KMS-11 (cell line): ENCODE data around the gene DDX4.

ENCODE experiments used
- H2AFZ ChIP-seq: fragments of 200-600 bp; sonication (generic); 2 replicates; pipeline ENCODE4 v1.6.1; 2016; ENCODE audit warnings: antibody characterized with exemption, mixed run types, low read depth
- H3K27ac ChIP-seq: fragments of 200-600 bp; sonication (generic); 2 replicates; pipeline ENCODE4 v1.6.1; 2016; ENCODE audit warnings: mild to moderate bottlenecking, mixed run types
- H3K27me3 ChIP-seq: fragments of 200-600 bp; sonication (generic); 2 replicates; pipeline ENCODE4 v1.6.1; 2017; ENCODE audit warnings: mild to moderate bottlenecking, low read depth, mixed run types, moderate library complexity; ENCODE audit not compliant: insufficient read depth
- H3K36me3 ChIP-seq: fragments of 200-600 bp; sonication (generic); 2 replicates; pipeline ENCODE4 v1.6.1; 2017; ENCODE audit warnings: mild to moderate bottlenecking, mixed run types; ENCODE audit not compliant: insufficient read depth
- H3K4me1 ChIP-seq: fragments of 200-600 bp; sonication (generic); 2 replicates; pipeline ENCODE4 v1.6.1; 2016; ENCODE audit warnings: mild to moderate bottlenecking, low read depth, mixed run types; ENCODE audit not compliant: poor library complexity, severe bottlenecking
- H3K4me2 ChIP-seq: fragments of 200-600 bp; sonication (generic); 2 replicates; pipeline ENCODE4 v1.7.0; 2016; ENCODE audit warnings: mild to moderate bottlenecking, mixed run types
- H3K4me3 ChIP-seq: fragments of 200-600 bp; sonication (generic); IDR thresholded peaks from 2 replicates; pipeline ENCODE4 v1.6.1; 2017; ENCODE audit warnings: low read depth, low read length, mixed read lengths; ENCODE audit not compliant: insufficient read depth
- H3K79me2 ChIP-seq: fragments of 200-600 bp; sonication (generic); 2 replicates; pipeline ENCODE4 v1.6.1; 2016; ENCODE audit warnings: low read depth, mixed run types; ENCODE audit not compliant: insufficient read depth
- H3K9ac ChIP-seq: fragments of 200-600 bp; sonication (generic); 2 replicates; pipeline ENCODE4 v1.6.1; 2016; ENCODE audit warnings: mild to moderate bottlenecking, mixed run types
- H4K20me1 ChIP-seq: fragments of 200-600 bp; sonication (generic); 2 replicates; pipeline ENCODE4 v1.6.1; 2016; ENCODE audit warnings: mild to moderate bottlenecking, mixed run types; ENCODE audit not compliant: insufficient read depth
- TF ChIP-seq, protein P1 (sequence below): fragments of 200-600 bp; sonication (generic); conservative IDR thresholded peaks from 2 replicates; pipeline ENCODE4 v1.6.1; 2017; ENCODE audit warnings: low read depth, mild to moderate bottlenecking, antibody characterized with exemption, low read length, moderate library complexity, mixed read lengths

Gene DDX4

DNA sequence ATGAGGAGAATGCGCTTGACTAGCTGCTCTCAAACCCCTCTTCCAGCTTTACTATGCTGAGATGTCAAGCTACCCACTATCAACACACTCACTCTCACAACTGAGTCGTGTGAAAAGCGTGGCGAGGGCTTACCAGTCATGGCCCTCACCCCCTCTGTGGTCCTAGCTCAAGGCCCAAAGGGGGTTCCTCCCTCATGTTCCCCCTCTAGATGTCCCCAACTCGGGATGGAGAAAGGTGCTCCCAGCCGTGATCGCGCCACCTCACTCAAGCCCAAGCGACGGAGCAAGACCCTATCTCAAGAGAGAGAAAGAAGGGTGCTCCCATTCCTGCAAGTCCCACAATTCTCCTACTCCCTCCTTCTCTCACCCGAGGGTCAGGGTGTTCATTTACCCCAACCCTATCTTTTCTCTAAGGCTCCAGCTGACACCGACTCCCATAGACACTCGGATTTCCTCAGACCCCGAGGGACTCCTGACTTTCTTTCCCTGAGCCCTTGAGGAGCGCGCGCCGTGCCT is 26.3 kb upstream of the DDX4 start:
- H3K27ac ChIP-seq: peak overlapping the region; percentile 57; the same call in 1 of the 2 replicates
- no peaks in the 10 kb centered on the region for H3K36me3 ChIP-seq
- peak overlapping the region; percentile 82 for H3K9ac ChIP-seq
- peaks cover 10% of the 10 kb centered on the region; the same call in 1 of the 2 replicates for H3K79me2 ChIP-seq
- H3K4me1 ChIP-seq: peaks cover 14% of the 10 kb centered on the region
- TF ChIP-seq, protein P1, sequence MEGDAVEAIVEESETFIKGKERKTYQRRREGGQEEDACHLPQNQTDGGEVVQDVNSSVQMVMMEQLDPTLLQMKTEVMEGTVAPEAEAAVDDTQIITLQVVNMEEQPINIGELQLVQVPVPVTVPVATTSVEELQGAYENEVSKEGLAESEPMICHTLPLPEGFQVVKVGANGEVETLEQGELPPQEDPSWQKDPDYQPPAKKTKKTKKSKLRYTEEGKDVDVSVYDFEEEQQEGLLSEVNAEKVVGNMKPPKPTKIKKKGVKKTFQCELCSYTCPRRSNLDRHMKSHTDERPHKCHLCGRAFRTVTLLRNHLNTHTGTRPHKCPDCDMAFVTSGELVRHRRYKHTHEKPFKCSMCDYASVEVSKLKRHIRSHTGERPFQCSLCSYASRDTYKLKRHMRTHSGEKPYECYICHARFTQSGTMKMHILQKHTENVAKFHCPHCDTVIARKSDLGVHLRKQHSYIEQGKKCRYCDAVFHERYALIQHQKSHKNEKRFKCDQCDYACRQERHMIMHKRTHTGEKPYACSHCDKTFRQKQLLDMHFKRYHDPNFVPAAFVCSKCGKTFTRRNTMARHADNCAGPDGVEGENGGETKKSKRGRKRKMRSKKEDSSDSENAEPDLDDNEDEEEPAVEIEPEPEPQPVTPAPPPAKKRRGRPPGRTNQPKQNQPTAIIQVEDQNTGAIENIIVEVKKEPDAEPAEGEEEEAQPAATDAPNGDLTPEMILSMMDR: no peak
- H3K4me3 ChIP-seq: peak overlapping the region; percentile 46
- H3K27me3 ChIP-seq: no peaks in the 10 kb centered on the region
- H2AFZ ChIP-seq: peak overlapping the region; percentile 88
- no peaks in the 10 kb centered on the region for H4K20me1 ChIP-seq
- H3K4me2 ChIP-seq: peak overlapping the region; percentile 89

DNA sequence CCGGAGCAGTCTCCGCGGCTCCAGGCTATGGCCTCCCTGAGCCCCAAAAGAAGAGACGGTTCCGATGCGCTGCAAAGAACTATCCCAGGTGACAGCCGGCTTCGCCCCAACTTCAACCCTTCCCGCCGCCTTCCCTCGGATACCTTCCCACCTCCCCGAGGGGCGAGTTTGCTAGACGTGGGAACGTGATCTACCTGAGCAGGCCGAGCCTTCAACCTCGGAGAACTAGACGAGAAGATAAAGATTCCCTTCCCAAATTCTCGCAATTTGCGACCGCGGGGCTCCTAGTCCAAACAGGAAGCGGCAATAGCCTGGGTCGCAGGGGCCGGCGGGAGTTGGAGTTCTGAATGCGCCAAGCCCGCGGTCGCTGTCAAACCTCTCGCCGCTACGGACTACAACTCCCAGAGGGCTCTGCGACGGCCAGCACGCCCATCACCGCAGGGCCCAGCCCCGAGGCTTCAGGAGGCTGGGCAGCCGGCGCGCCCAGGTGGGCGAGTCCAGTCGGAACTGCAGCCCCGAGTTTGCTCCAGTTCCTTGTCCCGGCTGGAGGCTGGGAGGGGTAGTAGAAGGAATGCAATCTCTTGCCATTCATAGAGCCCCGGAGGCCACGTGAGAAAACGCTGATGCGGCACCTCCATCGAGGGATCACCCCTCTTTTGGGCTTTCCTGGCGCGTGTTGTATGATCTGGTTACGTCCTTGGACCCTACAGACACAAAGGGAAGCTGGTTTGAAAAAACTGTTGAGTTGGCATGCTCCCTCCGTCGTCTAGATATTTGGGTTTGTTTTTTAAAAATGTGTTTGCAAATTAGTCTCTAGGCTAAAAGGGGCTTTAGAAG is 25.6 kb upstream of the DDX4 start, which contains the start of gene SLC38A9:
Gene SLC38A9 (minus strand): TSS at position 302 of the 837 bp plus-strand sequence. CDS start 14,366 bp downstream, outside the sequence.
- Histone ChIP-seq H3K4me3 (peak within 1 kb of the TSS; percentile 46), H2AFZ (peak within 1 kb of the TSS; percentile 88), H3K36me3 (no peaks in the 10 kb centered on the region), H4K20me1 (no peaks in the 10 kb centered on the region), H3K79me2 (peaks cover 10% of the 10 kb centered on the region; the same call in 1 of the 2 replicates), H3K4me2 (peak within 1 kb of the TSS; percentile 89), H3K9ac (peak within 1 kb of the TSS; percentile 82), H3K27ac (peak within 1 kb of the TSS; percentile 57), H3K27me3 (no peaks in the 10 kb centered on the region), H3K4me1 (peaks cover 14% of the 10 kb centered on the region)
- TF ChIP-seq, protein P1: no peak

DNA sequence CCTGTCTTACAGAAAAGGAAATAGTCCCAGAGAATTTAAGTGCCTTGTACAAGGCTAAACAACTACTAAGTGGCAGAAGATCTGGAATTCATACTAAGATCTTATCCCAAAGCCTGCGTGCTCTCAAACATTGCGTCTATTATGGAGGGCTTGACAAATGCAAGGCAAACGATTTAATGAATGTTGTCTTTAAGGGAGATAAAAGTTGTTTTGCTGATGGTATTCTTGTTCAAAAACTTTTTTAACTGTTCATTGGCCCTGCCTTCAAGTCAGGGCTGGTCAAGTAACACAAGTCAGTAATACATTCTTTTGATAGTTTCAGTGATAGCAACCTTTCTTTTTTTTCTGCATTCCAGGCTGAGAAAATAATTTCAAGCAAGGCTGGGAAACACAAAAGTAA is 24.0 kb upstream of the DDX4 start:
- Histone ChIP-seq H3K27ac (no peak overlapping the region), H3K9ac (no peak overlapping the region), H4K20me1 (no peaks in the 10 kb centered on the region), H2AFZ (no peak overlapping the region), H3K4me2 (no peak overlapping the region), H3K36me3 (no peaks in the 10 kb centered on the region), H3K27me3 (no peaks in the 10 kb centered on the region), H3K4me3 (no peak overlapping the region), H3K79me2 (peaks cover 10% of the 10 kb centered on the region; the same call in 1 of the 2 replicates), H3K4me1 (peaks cover 14% of the 10 kb centered on the region)
- TF ChIP-seq, protein P1: no peak

DNA sequence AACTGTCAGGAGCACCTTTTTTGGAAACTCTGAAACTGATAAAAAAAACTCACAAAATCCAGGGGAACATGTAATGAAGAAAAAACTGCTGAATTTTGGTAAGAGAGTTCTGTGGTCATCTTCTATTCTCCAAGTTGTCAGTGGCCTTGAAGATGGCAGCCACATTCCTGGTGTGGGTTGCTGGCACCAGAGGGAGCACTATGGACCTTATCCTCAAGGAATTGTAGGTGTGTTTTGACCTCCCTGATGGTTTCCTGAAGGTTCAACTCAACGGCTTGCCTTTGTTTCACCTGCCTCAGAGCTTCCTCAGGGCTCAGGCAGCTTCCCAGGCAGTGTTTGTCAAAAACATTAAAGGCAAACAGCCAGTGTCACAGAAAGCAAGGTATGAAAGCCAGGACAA is 23.5 kb upstream of the DDX4 start:
- Histone ChIP-seq H3K79me2 (peaks cover 10% of the 10 kb centered on the region; the same call in 1 of the 2 replicates), H3K4me2 (no peak overlapping the region), H3K27me3 (no peaks in the 10 kb centered on the region), H3K4me3 (no peak overlapping the region), H2AFZ (no peak overlapping the region), H3K27ac (no peak overlapping the region), H4K20me1 (no peaks in the 10 kb centered on the region), H3K36me3 (no peaks in the 10 kb centered on the region), H3K9ac (no peak overlapping the region), H3K4me1 (peaks cover 14% of the 10 kb centered on the region)
- TF ChIP-seq, protein P1: no peak
